Measurements from ENCODE around the gene SPDEF. TPM values are rescaled to one million over a fixed set of nuclear protein-coding genes. Genes with fewer than 3 reads are reported as not detected.

SPDEF gene
- polyA plus RNA-seq, 3 donors = 0.05 TPM; not detected in 2

DNA sequence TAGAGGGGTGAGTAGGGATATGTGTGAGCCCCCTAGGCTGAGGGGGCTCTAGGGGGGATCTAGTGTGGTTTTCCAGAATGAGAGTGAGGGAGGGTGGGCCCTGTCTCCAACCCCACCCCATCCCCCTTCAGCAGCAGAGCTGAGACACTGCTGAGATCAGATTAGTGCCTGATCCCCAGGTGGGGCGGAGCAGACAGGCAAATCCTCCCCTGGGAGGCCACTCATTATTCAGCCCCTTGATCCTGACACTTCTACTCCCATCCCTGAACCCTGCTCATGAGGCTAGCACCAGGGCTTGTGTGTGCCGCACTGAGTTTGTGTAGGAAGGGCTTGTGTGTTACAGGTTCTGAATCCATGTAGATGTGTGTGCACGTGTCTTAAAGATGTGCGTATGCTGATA, 42.5 kb downstream of the SPDEF start:
- H3K9me3 ChIP-seq (replicated peaks in 1 of 2; ENCODE audit: control insufficient read depth in 1 of 2, insufficient read depth in 1 of 2, low read length in 2 of 2) = peaks cover 0 to 5% of the 10 kb centered on the region in 2 donors
- H2AFZ ChIP-seq (ENCODE audit: insufficient read depth, low read depth, low read length, poor library complexity, severe bottlenecking) = no peak overlapping the region
- intact Hi-C loops (cut with micrococcal nuclease) = no loop called here
- no peaks in the 10 kb centered on the region for H3K36me3 ChIP-seq (replicated peaks in 1 of 2; ENCODE audit: control insufficient read depth in 1 of 2, insufficient read depth in 2 of 2, low read length in 2 of 2)
- WGBS (ENCODE audit: insufficient coverage) = 96% methylated on average over 4 of the region's 4 CpGs
- peaks cover 18 to 28% (median 21%) of the 10 kb centered on the region in 3 donors for H3K27me3 Mint-ChIP-seq (ENCODE audit: low read depth in 3 of 3)
- no peak overlapping the region for H3K4me3 Mint-ChIP-seq
- H3K79me2 ChIP-seq (ENCODE audit: insufficient read depth, low read length) = no peaks in the 10 kb centered on the region
- H3K36me3 Mint-ChIP-seq = no peaks in the 10 kb centered on the region
- H3K4me3 ChIP-seq (replicated peaks in 1 of 3; ENCODE audit: low read depth in 2 of 3, low read length in 3 of 3) = no peak overlapping the region
- no peaks in the 10 kb centered on the region for H3K4me1 Mint-ChIP-seq
- DNase-seq = no peak
- peaks cover 2 to 12% (median 6%) of the 10 kb centered on the region in 7 donors for H3K9me3 Mint-ChIP-seq
- no peak overlapping the region for H3K27ac Mint-ChIP-seq
- H3K4me1 ChIP-seq (ENCODE audit: control insufficient read depth in 1 of 2, insufficient read depth in 2 of 2, low read length in 2 of 2) = no peaks in the 10 kb centered on the region
- no peak overlapping the region for H3K9ac ChIP-seq (ENCODE audit: insufficient read depth, low read length, poor library complexity, severe bottlenecking)
- H4K20me1 ChIP-seq (ENCODE audit: insufficient read depth, low read length) = no peaks in the 10 kb centered on the region
- peaks cover 0 to 9% of the 10 kb centered on the region in 2 donors for H3K27me3 ChIP-seq (ENCODE audit: control insufficient read depth in 2 of 2, insufficient read depth in 2 of 2, low read length in 2 of 2)
- no peak overlapping the region for H3K4me2 ChIP-seq (replicated peaks; ENCODE audit: extremely low read depth, low read length, poor library complexity, severe bottlenecking)
- no peak overlapping the region for H3K27ac ChIP-seq (ENCODE audit: low read depth in 1 of 2, low read length in 2 of 2)
- TF ChIP-seq, protein P1, sequence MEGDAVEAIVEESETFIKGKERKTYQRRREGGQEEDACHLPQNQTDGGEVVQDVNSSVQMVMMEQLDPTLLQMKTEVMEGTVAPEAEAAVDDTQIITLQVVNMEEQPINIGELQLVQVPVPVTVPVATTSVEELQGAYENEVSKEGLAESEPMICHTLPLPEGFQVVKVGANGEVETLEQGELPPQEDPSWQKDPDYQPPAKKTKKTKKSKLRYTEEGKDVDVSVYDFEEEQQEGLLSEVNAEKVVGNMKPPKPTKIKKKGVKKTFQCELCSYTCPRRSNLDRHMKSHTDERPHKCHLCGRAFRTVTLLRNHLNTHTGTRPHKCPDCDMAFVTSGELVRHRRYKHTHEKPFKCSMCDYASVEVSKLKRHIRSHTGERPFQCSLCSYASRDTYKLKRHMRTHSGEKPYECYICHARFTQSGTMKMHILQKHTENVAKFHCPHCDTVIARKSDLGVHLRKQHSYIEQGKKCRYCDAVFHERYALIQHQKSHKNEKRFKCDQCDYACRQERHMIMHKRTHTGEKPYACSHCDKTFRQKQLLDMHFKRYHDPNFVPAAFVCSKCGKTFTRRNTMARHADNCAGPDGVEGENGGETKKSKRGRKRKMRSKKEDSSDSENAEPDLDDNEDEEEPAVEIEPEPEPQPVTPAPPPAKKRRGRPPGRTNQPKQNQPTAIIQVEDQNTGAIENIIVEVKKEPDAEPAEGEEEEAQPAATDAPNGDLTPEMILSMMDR (IDR thresholded peaks at IDR 0.05) = no peak

DNA sequence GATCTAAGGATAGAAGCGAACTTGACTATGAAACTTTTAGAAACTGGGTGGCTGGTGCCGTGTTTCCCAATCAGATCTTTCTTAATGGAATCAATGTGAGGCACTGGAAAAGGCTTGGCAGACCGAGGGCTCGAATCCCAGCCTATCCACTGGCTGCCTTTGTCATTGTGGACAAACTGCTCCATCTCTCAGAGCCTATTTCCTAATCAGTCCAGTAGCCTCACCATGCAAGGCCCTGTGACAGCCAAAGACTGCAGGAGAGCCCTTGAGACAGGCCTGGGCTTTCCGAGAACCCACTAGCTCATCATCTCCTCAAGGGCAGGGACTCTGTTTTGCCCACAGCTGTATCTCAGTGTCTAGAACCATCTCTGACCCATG, 43.4 kb downstream of the SPDEF start:
- no peaks in the 10 kb centered on the region for H3K36me3 ChIP-seq (replicated peaks in 1 of 2; ENCODE audit: control insufficient read depth in 1 of 2, insufficient read depth in 2 of 2, low read length in 2 of 2)
- peaks cover 2 to 12% (median 6%) of the 10 kb centered on the region in 7 donors for H3K9me3 Mint-ChIP-seq
- no peaks in the 10 kb centered on the region for H3K4me1 Mint-ChIP-seq
- no peak overlapping the region for H3K9ac ChIP-seq (ENCODE audit: insufficient read depth, low read length, poor library complexity, severe bottlenecking)
- no peak overlapping the region for H3K27ac ChIP-seq (ENCODE audit: low read depth in 1 of 2, low read length in 2 of 2)
- WGBS (ENCODE audit: insufficient coverage) = 94% methylated on average over 5 of the region's 5 CpGs
- no peaks in the 10 kb centered on the region for H3K79me2 ChIP-seq (ENCODE audit: insufficient read depth, low read length)
- H3K4me3 ChIP-seq (replicated peaks in 1 of 3; ENCODE audit: low read depth in 2 of 3, low read length in 3 of 3) = no peak overlapping the region
- H3K27me3 ChIP-seq (ENCODE audit: control insufficient read depth in 2 of 2, insufficient read depth in 2 of 2, low read length in 2 of 2) = peaks cover 0 to 9% of the 10 kb centered on the region in 2 donors
- H3K36me3 Mint-ChIP-seq = no peaks in the 10 kb centered on the region
- intact Hi-C loops (cut with micrococcal nuclease) = no loop called here
- no peaks in the 10 kb centered on the region for H4K20me1 ChIP-seq (ENCODE audit: insufficient read depth, low read length)
- TF ChIP-seq, protein P1 (IDR thresholded peaks at IDR 0.05) = no peak
- H3K9me3 ChIP-seq (replicated peaks in 1 of 2; ENCODE audit: control insufficient read depth in 1 of 2, insufficient read depth in 1 of 2, low read length in 2 of 2) = peaks cover 0 to 5% of the 10 kb centered on the region in 2 donors
- no peak overlapping the region for H2AFZ ChIP-seq (ENCODE audit: insufficient read depth, low read depth, low read length, poor library complexity, severe bottlenecking)
- no peak for DNase-seq
- H3K4me2 ChIP-seq (replicated peaks; ENCODE audit: extremely low read depth, low read length, poor library complexity, severe bottlenecking) = no peak overlapping the region
- H3K27ac Mint-ChIP-seq = no peak overlapping the region
- no peaks in the 10 kb centered on the region for H3K4me1 ChIP-seq (ENCODE audit: control insufficient read depth in 1 of 2, insufficient read depth in 2 of 2, low read length in 2 of 2)
- no peak overlapping the region for H3K4me3 Mint-ChIP-seq
- H3K27me3 Mint-ChIP-seq (ENCODE audit: low read depth in 3 of 3) = peaks cover 16 to 26% (median 21%) of the 10 kb centered on the region in 3 donors

Data from CD14-positive monocyte (primary cell).